OCI-M1 (cell line): ENCODE data around the gene NARS2.

Experiments
- DNase-seq: peaks from one replicate; lab custom pipeline; 2025; lab: John Stamatoyannopoulos, UW

NARS2 gene

GRCh38 chr11:78432956-78433355, 141.7 kb downstream of the NARS2 start:
- DNase-seq: no peak

- peak; percentile 88 for DNase-seq
Observed at GRCh38 chr11:78432058-78432515, 142.6 kb downstream of the NARS2 start.

GRCh38 chr11:78429660-78430059, 145.0 kb downstream of the NARS2 start:
- peak; percentile 98 for DNase-seq

GRCh38 chr11:78429209-78429608, 145.5 kb downstream of the NARS2 start:
- peak; percentile 99 for DNase-seq

GRCh38 chr11:78428773-78429172, 145.9 kb downstream of the NARS2 start:
- no peak for DNase-seq

GRCh38 chr11:78428266-78428636, 146.4 kb downstream of the NARS2 start:
- DNase-seq: peak; percentile 85

- no peak for DNase-seq
Observed at GRCh38 chr11:78427615-78428265, 146.9 kb downstream of the NARS2 start.

GRCh38 chr11:78426845-78427244, 147.8 kb downstream of the NARS2 start:
- no peak for DNase-seq

- DNase-seq: no peak
Observed at GRCh38 chr11:78425399-78426070, 149.1 kb downstream of the NARS2 start.

- peak; percentile 96 for DNase-seq
Observed at GRCh38 chr11:78424334-78425270, 150.1 kb downstream of the NARS2 start.

- DNase-seq: no peak
Observed at GRCh38 chr11:78423241-78423640, 151.4 kb downstream of the NARS2 start.

GRCh38 chr11:78420796-78421209, 153.9 kb downstream of the NARS2 start:
- peak; percentile 86 for DNase-seq

- peak; percentile 98 for DNase-seq
Observed at GRCh38 chr11:78420255-78420764, 154.4 kb downstream of the NARS2 start.

- DNase-seq: peak; percentile 95
Observed at GRCh38 chr11:78419327-78419726, 155.3 kb downstream of the NARS2 start.

GRCh38 chr11:78418584-78419211, 156.0 kb downstream of the NARS2 start:
- peak; percentile 95 for DNase-seq

GRCh38 chr11:78417888-78418583, 156.6 kb downstream of the NARS2 start:
- peak; percentile 99 for DNase-seq

- DNase-seq: no peak
Observed at GRCh38 chr11:78417175-78417887, 157.3 kb downstream of the NARS2 start, which contains the start of gene GAB2. GAB2 (minus strand) TSS chr11:78417820; CDS start chr11:78417720, 100 bp downstream.

GRCh38 chr11:78416285-78417174, 158.1 kb downstream of the NARS2 start:
- DNase-seq: peak; percentile 100

GRCh38 chr11:78415338-78415737, 159.3 kb downstream of the NARS2 start:
- peak; percentile 90 for DNase-seq
